Subcutaneous abdominal adipose tissue (tissue), 5 donors: ENCODE measurements around the gene MED13L.
A peak's percentile ranks its signal among the peaks of the same experiment; 100 is the strongest.
"Not testable (repeated sequence)": the region's sequence is repeated elsewhere in the genome, so short reads cannot be mapped to it uniquely, and the experiment has no call there.

Source experiments
- H3K27ac ChIP-seq: one replicate; pipeline ENCODE4 v1.7.0; 2013; ENCODE audit warnings: low read depth, mild to moderate bottlenecking, inconsistent platforms, low read length, moderate library complexity
- H3K27me3 ChIP-seq, 5 donors: one replicate each; pipeline ENCODE4 v1.7.0; 2013; ENCODE audit warnings: low read length in 5 of 5, inconsistent platforms in 1 of 5; ENCODE audit not compliant: control insufficient read depth in 5 of 5, insufficient read depth in 4 of 5
- H3K36me3 ChIP-seq, 5 donors: one replicate each; pipeline ENCODE4 v1.7.0; 2013; ENCODE audit warnings: low read length in 5 of 5; ENCODE audit not compliant: control insufficient read depth in 5 of 5, insufficient read depth in 5 of 5
- H3K4me1 ChIP-seq, 5 donors: one replicate each; pipeline ENCODE4 v1.7.0; 2013; ENCODE audit warnings: low read length in 5 of 5, mild to moderate bottlenecking in 3 of 5, moderate library complexity in 1 of 5; ENCODE audit not compliant: control insufficient read depth in 5 of 5, insufficient read depth in 5 of 5
- H3K4me3 ChIP-seq, 5 donors: one replicate each; pipeline ENCODE4 v1.7.0; 2013; ENCODE audit warnings: low read length in 5 of 5, low read depth in 1 of 5
- H3K9ac ChIP-seq, 5 donors: one replicate each; pipeline ENCODE4 v1.7.0; 2013; ENCODE audit warnings: low read length in 5 of 5, mild to moderate bottlenecking in 4 of 5, moderate library complexity in 3 of 5
- H3K9me3 ChIP-seq, 5 donors: one replicate each; pipeline ENCODE4 v1.7.0; 2013; ENCODE audit warnings: low read length in 5 of 5; ENCODE audit not compliant: control insufficient read depth in 5 of 5
- donor health status: healthy.
- donor health status: healthy.
- donor health status: healthy.
- donor health status: healthy.
- donor health status: healthy.

Gene MED13L

GRCh38 chr12:115988625-115989563, 288.6 kb downstream of the MED13L start:
- H3K27ac ChIP-seq, result no peak overlapping the region
- peaks cover 0 to 33% (median 22%) of the 10 kb centered on the region in 5 donors for H3K4me1 ChIP-seq
- H3K4me3 ChIP-seq, result no peak overlapping the region
- no peaks in the 10 kb centered on the region for H3K9me3 ChIP-seq
- H3K36me3 ChIP-seq, result peaks cover 27 to 56% (median 45%) of the 10 kb centered on the region in 5 donors
- H3K27me3 ChIP-seq, result no peaks in the 10 kb centered on the region
- peak overlapping the region in 2 of 5 donors; percentile 2 to 17 for H3K9ac ChIP-seq

- Histone ChIP-seq H3K36me3 (peaks cover 30 to 58% (median 45%) of the 10 kb centered on the region in 5 donors), H3K9ac (peak overlapping the region in 1 of 5 donors; percentile 17)
Observed at GRCh38 chr12:115988212-115988611, 289.3 kb downstream of the MED13L start.

GRCh38 chr12:115984616-115985015, 292.9 kb downstream of the MED13L start:
- H3K36me3 ChIP-seq, result peaks cover 38 to 58% (median 46%) of the 10 kb centered on the region in 5 donors
- H3K4me3 ChIP-seq, result no peak overlapping the region
- H3K9ac ChIP-seq, result no peak overlapping the region
- no peak overlapping the region for H3K27ac ChIP-seq
- peaks cover 0 to 25% (median 18%) of the 10 kb centered on the region in 5 donors for H3K4me1 ChIP-seq
- H3K9me3 ChIP-seq, result no peaks in the 10 kb centered on the region
- no peaks in the 10 kb centered on the region for H3K27me3 ChIP-seq

More at GRCh38 chr12:115988212-115988611, 289.3 kb downstream of the MED13L start:
- no peaks in the 10 kb centered on the region for H3K9me3 ChIP-seq
- H3K4me1 ChIP-seq, result peaks cover 0 to 26% (median 18%) of the 10 kb centered on the region in 5 donors
- no peaks in the 10 kb centered on the region for H3K27me3 ChIP-seq
- no peak overlapping the region for H3K27ac ChIP-seq
- no peak overlapping the region for H3K4me3 ChIP-seq

- no peak overlapping the region for H3K4me3 ChIP-seq
- H3K9ac ChIP-seq, result no peak overlapping the region
- peaks cover 38 to 63% (median 49%) of the 10 kb centered on the region in 5 donors for H3K36me3 ChIP-seq
- no peaks in the 10 kb centered on the region for H3K27me3 ChIP-seq
- H3K4me1 ChIP-seq, result peaks cover 0 to 23% (median 8%) of the 10 kb centered on the region in 5 donors
- no peak overlapping the region for H3K27ac ChIP-seq
- no peaks in the 10 kb centered on the region for H3K9me3 ChIP-seq
Observed at GRCh38 chr12:115983226-115983798, 294.2 kb downstream of the MED13L start.

GRCh38 chr12:115980339-115980738, 297.2 kb downstream of the MED13L start:
- Histone ChIP-seq H3K9ac (no peak overlapping the region), H3K27ac (no peak overlapping the region), H3K36me3 (peaks cover 31 to 44% (median 36%) of the 10 kb centered on the region in 5 donors), H3K4me1 (peaks cover 0 to 13% (median 7%) of the 10 kb centered on the region in 5 donors), H3K27me3 (no peaks in the 10 kb centered on the region), H3K9me3 (no peaks in the 10 kb centered on the region), H3K4me3 (no peak overlapping the region)

GRCh38 chr12:115979851-115980250, 297.6 kb downstream of the MED13L start:
- Histone ChIP-seq H3K36me3 (peaks cover 34 to 49% (median 36%) of the 10 kb centered on the region in 5 donors), H3K27me3 (no peaks in the 10 kb centered on the region), H3K4me3 (no peak overlapping the region), H3K9ac (no peak overlapping the region), H3K9me3 (no peaks in the 10 kb centered on the region), H3K27ac (no peak overlapping the region), H3K4me1 (peaks cover 0 to 13% (median 7%) of the 10 kb centered on the region in 5 donors)

GRCh38 chr12:115979351-115979750, 298.1 kb downstream of the MED13L start:
- Histone ChIP-seq H3K9ac (no peak overlapping the region), H3K9me3 (no peaks in the 10 kb centered on the region), H3K4me3 (no peak overlapping the region), H3K4me1 (peaks cover 0 to 13% (median 7%) of the 10 kb centered on the region in 5 donors), H3K27ac (peak overlapping the region; percentile 35), H3K36me3 (peaks cover 36 to 52% (median 37%) of the 10 kb centered on the region in 5 donors), H3K27me3 (no peaks in the 10 kb centered on the region)

- H3K27me3 ChIP-seq, H3K27ac ChIP-seq, H3K9me3 ChIP-seq, H3K9ac ChIP-seq, H3K4me3 ChIP-seq: not testable (repeated sequence)
- peaks cover 36 to 49% (median 39%) of the 10 kb centered on the region in 5 donors for H3K36me3 ChIP-seq
- peaks cover 0 to 13% (median 7%) of the 10 kb centered on the region in 5 donors for H3K4me1 ChIP-seq
Observed at GRCh38 chr12:115976829-115977228, 300.7 kb downstream of the MED13L start.

- Histone ChIP-seq H3K27ac (no peak overlapping the region), H3K36me3 (peaks cover 41 to 58% (median 42%) of the 10 kb centered on the region in 5 donors), H3K4me1 (peaks cover 0 to 13% (median 7%) of the 10 kb centered on the region in 5 donors)
Observed at GRCh38 chr12:115975411-115975810, 302.1 kb downstream of the MED13L start.

More at GRCh38 chr12:115975411-115975810, 302.1 kb downstream of the MED13L start:
- Histone ChIP-seq H3K9ac (no peak overlapping the region), H3K9me3 (no peaks in the 10 kb centered on the region), H3K4me3 (no peak overlapping the region), H3K27me3 (no peaks in the 10 kb centered on the region)
